IMR-90 (cell line): ENCODE results near the gene ALK. TPM values are rescaled to one million over a fixed set of nuclear protein-coding genes. Genes with fewer than 3 reads are reported as not detected.

ENCODE experiments used
- ATAC-seq: fragments of 200-7000 bp; cut with Tn5 transposase; 2 replicates; pipeline ENCODE4 v1.9.1; 2020; ENCODE audit warnings: low read depth, mild to moderate bottlenecking, moderate library complexity
- BruUV-seq: library from RNA; stranded (reverse); fragments of 400-500 nt; replicated peaks from 2 replicates; lab custom pipeline; 2021; lab: Mats Ljungman, UMichigan
- CTCF ChIA-PET: fragments of 300-600 bp; formaldehyde crosslinking; extraction: SDS; loops from one replicate; lab custom pipeline; 2021; ENCODE audit warnings: antibody characterized with exemption; lab: Yijun Ruan, JAX
- POLR2A ChIA-PET: fragments of 300-600 bp; sonication (Branson Sonifier 250); formaldehyde crosslinking; loops from one replicate; lab custom pipeline; 2022; ENCODE audit warnings: antibody characterized with exemption; ENCODE audit not compliant: unreplicated experiment; lab: Charles Lee
- DNase-seq: peaks from one replicate; pipeline ENCODE4 v3.0.0; 2013
- H2AFZ ChIP-seq: replicated peaks from 2 replicates; pipeline ENCODE3; 2013; ENCODE audit warnings: low read length, mild to moderate bottlenecking; ENCODE audit not compliant: poor library complexity
- H2AK5ac ChIP-seq: 2 replicates; pipeline ENCODE4 v1.6.1; 2013; ENCODE audit warnings: low read depth, low read length, inconsistent platforms
- H2AK9ac ChIP-seq: replicated peaks from 2 replicates; pipeline ENCODE3; 2013; ENCODE audit warnings: mild to moderate bottlenecking, low read depth, low read length, moderate library complexity; ENCODE audit not compliant: poor library complexity
- H2BK120ac ChIP-seq: 2 replicates; pipeline ENCODE4 v1.6.1; 2013; ENCODE audit warnings: low read depth, low read length, inconsistent platforms
- H2BK15ac ChIP-seq: 3 replicates; pipeline ENCODE4 v1.6.1; 2013; ENCODE audit warnings: low read depth, low read length, inconsistent platforms
- H2BK20ac ChIP-seq: 2 replicates; pipeline ENCODE4 v1.6.1; 2013; ENCODE audit warnings: low read depth, mild to moderate bottlenecking, inconsistent platforms, low read length, moderate library complexity
- H2BK5ac ChIP-seq: 2 replicates; pipeline ENCODE4 v1.6.1; 2013; ENCODE audit warnings: mild to moderate bottlenecking, low read depth, low read length, inconsistent platforms; ENCODE audit not compliant: poor library complexity, severe bottlenecking
- H3K14ac ChIP-seq: replicated peaks from 2 replicates; pipeline ENCODE4 v1.6.1; 2013; ENCODE audit warnings: low read depth, low read length, inconsistent platforms
- H3K18ac ChIP-seq: 2 replicates; pipeline ENCODE4 v1.6.1; 2013; ENCODE audit warnings: low read depth, low read length, control low read depth
- H3K23ac ChIP-seq: 2 replicates; pipeline ENCODE4 v1.6.1; 2013; ENCODE audit warnings: low read depth, low read length, inconsistent platforms
- H3K27ac ChIP-seq: 2 replicates; pipeline ENCODE4 v1.5.1; 2013; ENCODE audit warnings: mild to moderate bottlenecking, control low read depth, low read length; ENCODE audit not compliant: insufficient read depth
- H3K27me3 ChIP-seq: 2 replicates; pipeline ENCODE4 v1.6.1; 2013; ENCODE audit warnings: low read length; ENCODE audit not compliant: control insufficient read depth, insufficient read depth
- H3K36me3 ChIP-seq: 2 replicates; pipeline ENCODE4 v1.6.1; 2013; ENCODE audit warnings: low read length, mixed read lengths; ENCODE audit not compliant: control insufficient read depth, insufficient read depth
- H3K4ac ChIP-seq: 2 replicates; pipeline ENCODE4 v1.6.1; 2013; ENCODE audit warnings: low read depth, low read length, inconsistent platforms
- H3K4me1 ChIP-seq: 2 replicates; pipeline ENCODE4 v1.6.1; 2013; ENCODE audit warnings: low read length, mixed read lengths; ENCODE audit not compliant: control insufficient read depth, insufficient read depth
- H3K4me2 ChIP-seq: 2 replicates; pipeline ENCODE4 v1.6.1; 2013; ENCODE audit warnings: low read depth, mild to moderate bottlenecking, control low read depth, low read length, moderate library complexity
- H3K4me3 ChIP-seq: 2 replicates; pipeline ENCODE4 v1.5.1; 2013; ENCODE audit warnings: low read depth, mild to moderate bottlenecking, control low read depth, low read length, moderate library complexity; ENCODE audit not compliant: insufficient read depth
- H3K56ac ChIP-seq: 2 replicates; pipeline ENCODE4 v1.6.1; 2013; ENCODE audit warnings: low read length, inconsistent platforms; ENCODE audit not compliant: insufficient read depth; ENCODE audit errors: extremely low read depth
- H3K79me1 ChIP-seq, 2 experiments: 2 replicates each; pipeline ENCODE4 v1.6.1; 2013; ENCODE audit warnings: low read length in 2 of 2, inconsistent platforms in 1 of 2, low read depth in 1 of 2
- H3K9ac ChIP-seq: 2 replicates; pipeline ENCODE4 v1.6.1; 2013; ENCODE audit warnings: low read depth, low read length, control low read depth
- H3K9me1 ChIP-seq: 2 replicates; pipeline ENCODE4 v1.6.1; 2013; ENCODE audit warnings: low read length, inconsistent platforms; ENCODE audit not compliant: insufficient read depth
- H3K9me3 ChIP-seq: 2 replicates; pipeline ENCODE4 v1.6.1; 2013; ENCODE audit warnings: low read length; ENCODE audit not compliant: control insufficient read depth, insufficient read depth
- H4K20me1 ChIP-seq: 2 replicates; pipeline ENCODE4 v1.6.1; 2013; ENCODE audit warnings: low read length, inconsistent platforms; ENCODE audit not compliant: insufficient read depth
- H4K5ac ChIP-seq: 2 replicates; pipeline ENCODE4 v1.6.1; 2013; ENCODE audit warnings: mild to moderate bottlenecking, low read depth, low read length, control low read depth
- H4K8ac ChIP-seq, 2 experiments: 2 replicates each; pipeline ENCODE4 v1.6.1; 2013; ENCODE audit warnings: low read depth in 2 of 2, low read length in 2 of 2, control low read depth in 1 of 2, inconsistent platforms in 1 of 2
- H4K91ac ChIP-seq: 2 replicates; pipeline ENCODE4 v1.6.1; 2013; ENCODE audit warnings: low read depth, low read length, inconsistent platforms; ENCODE audit not compliant: insufficient read depth
- BHLHE40 ChIP-seq: fragments of 150-350 bp; IDR thresholded peaks from 2 replicates; pipeline ENCODE4 v1.6.1; 2016; ENCODE audit warnings: mild to moderate bottlenecking, low read depth, low read length
- CEBPB ChIP-seq: IDR thresholded peaks from 2 replicates; pipeline ENCODE4 v1.6.1; 2012; ENCODE audit warnings: low read depth, low read length, improper control_type of control experiment
- CTCF ChIP-seq: conservative IDR thresholded peaks from 2 replicates; pipeline ENCODE4 v1.5.1; 2012; ENCODE audit warnings: mild to moderate bottlenecking, low read depth, low read length, improper control_type of control experiment
- MAFK ChIP-seq: IDR thresholded peaks from 2 replicates; pipeline ENCODE4 v1.6.1; 2012; ENCODE audit warnings: low read depth, low read length, improper control_type of control experiment
- MAZ ChIP-seq: IDR thresholded peaks from 2 replicates; pipeline ENCODE4 v1.6.1; 2012; ENCODE audit warnings: low read depth, mild to moderate bottlenecking, low read length, improper control_type of control experiment, moderate library complexity, borderline replicate concordance
- MXI1 ChIP-seq: IDR thresholded peaks from 2 replicates; pipeline ENCODE4 v1.6.1; 2012; ENCODE audit warnings: low read depth, mild to moderate bottlenecking, low read length, moderate library complexity, borderline replicate concordance
- NFE2L2 ChIP-seq: fragments of 150-350 bp; IDR thresholded peaks from 2 replicates; pipeline ENCODE4 v1.6.1; 2016; ENCODE audit warnings: low read depth, mild to moderate bottlenecking, low read length
- POLR2A ChIP-seq: IDR thresholded peaks from 2 replicates; pipeline ENCODE4 v1.6.1; 2012; ENCODE audit warnings: mild to moderate bottlenecking, low read depth, low read length
- RAD21 ChIP-seq: IDR thresholded peaks from 2 replicates; pipeline ENCODE4 v1.6.1; 2012; ENCODE audit warnings: low read length, improper control_type of control experiment
- RFX5 ChIP-seq: IDR thresholded peaks from 2 replicates; pipeline ENCODE4 v1.8.0; 2012; ENCODE audit warnings: low read depth, mild to moderate bottlenecking, low read length, moderate library complexity
- SMC3 ChIP-seq: fragments of 150-350 bp; IDR thresholded peaks from 2 replicates; pipeline ENCODE4 v1.6.1; 2016; ENCODE audit warnings: low read depth, mild to moderate bottlenecking, antibody characterized with exemption, low read length, moderate library complexity
- WGBS, 2 experiments: methylation state at CpG; one replicate each; pipeline versions ENCODE4 v1.1.5 to v1.1.7; 2013; ENCODE audit warnings: missing lambda C conversion rate in 2 of 2; ENCODE audit not compliant: insufficient read length in 1 of 2; ENCODE audit errors: extremely low coverage in 2 of 2; 5-methylcytosine and 5-hydroxymethylcytosine counted together
- dilution Hi-C: fragments of 300-500 bp; cut with HindIII; formaldehyde crosslinking; loops from one replicate; pipeline ENCODE4 v1.14.3; 2018; ENCODE audit warnings: low sequenced_read_pairs; ENCODE audit not compliant: unreplicated experiment
- in situ Hi-C: fragments of 300-500 bp; cut with MboI; formaldehyde crosslinking; loops from 3 replicates; pipeline ENCODE4 v1.14.3; 2019; ENCODE audit warnings: low sequenced_read_pairs, inconsistent platforms, mixed read lengths
- intact Hi-C: fragments of 100-400 bp; cut with micrococcal nuclease; formaldehyde crosslinking; loops from 2 replicates; pipeline ENCODE4 v1.10.0; 2022
- polyA plus RNA-seq, 3 experiments: library from polyadenylated mRNA; depleted of rRNA; stranded (reverse); fragments of >200 nt; gene quantifications; 2 replicates each; pipeline ENCODE4 v1.2.3, GENCODE V29; 2012; ENCODE audit warnings: low replicate concordance in 1 of 3
- total RNA-seq: library from RNA; depleted of rRNA; stranded (reverse); fragments of >200 nt; gene quantifications from 2 replicates; pipeline ENCODE4 v1.2.3, GENCODE V29; 2012

The ALK gene
- total and polyA plus RNA-seq, 2 of the 4 experiments (the other 2 are of a cell fraction) = not detected

DNA sequence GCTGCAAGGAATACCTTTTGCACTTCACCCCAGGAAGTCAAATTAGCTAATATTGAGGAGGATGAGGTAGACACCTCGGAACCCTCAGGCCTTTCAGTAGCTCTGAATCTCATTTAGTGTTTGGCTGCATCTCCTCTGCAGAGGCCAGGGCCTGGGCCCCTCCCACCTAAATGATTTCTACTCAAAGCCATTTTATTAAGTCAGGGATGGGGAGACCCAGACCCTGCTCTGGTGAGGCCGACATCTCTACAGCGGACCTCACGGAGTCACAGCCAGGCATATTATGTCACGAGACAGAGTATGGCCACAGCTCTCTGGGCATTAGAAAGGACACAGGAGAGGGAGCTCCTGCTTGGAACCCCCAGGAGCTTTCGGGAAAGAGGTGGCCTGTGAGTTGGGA, 305.5 kb downstream of the ALK start:
- Histone ChIP-seq H3K36me3 (no peaks in the 10 kb centered on the region), H3K9me1 (no peaks in the 10 kb centered on the region), H3K27ac (no peak overlapping the region), H4K5ac (no peak overlapping the region), H3K79me1 (no peaks in the 10 kb centered on the region), H2BK20ac (no peak overlapping the region), H4K91ac (no peak overlapping the region), H3K9me3 (no peaks in the 10 kb centered on the region), H3K4me3 (no peak overlapping the region), H3K4ac (no peak overlapping the region), H3K9ac (no peak overlapping the region), H2BK120ac (no peak overlapping the region), H2BK5ac (no peak overlapping the region), H2AK5ac (no peak overlapping the region), H2AFZ (no peak overlapping the region), H3K4me2 (no peak overlapping the region), H3K4me1 (peaks cover 2% of the 10 kb centered on the region; the same call in 1 of the 2 replicates), H3K18ac (no peak overlapping the region), H3K56ac (no peak overlapping the region), H2BK15ac (no peak overlapping the region), H3K14ac (no peak overlapping the region), H2AK9ac (peak overlapping the region; percentile 39), H4K20me1 (no peaks in the 10 kb centered on the region), H4K8ac (no peak overlapping the region), H3K23ac (no peak overlapping the region), H3K27me3 (no peaks in the 10 kb centered on the region)
- dilution Hi-C loops = no loop called here
- in situ Hi-C loops = no loop called here
- BruUV-seq = no TSS peak
- POLR2A ChIA-PET = no interaction called here
- TF ChIP-seq MAFK (no peak), MXI1 (no peak), RAD21 (no peak), CTCF (no peak), POLR2A (no peak), MAZ (no peak), BHLHE40 (no peak), CEBPB (no peak), SMC3 (no peak), RFX5 (no peak), NFE2L2 (no peak)
- intact Hi-C loops = no loop called here
- DNase-seq (no peak), ATAC-seq (no peak)
- 70% methylated on average over 2 of the region's 6 CpGs; no CpG with 5 or more reads in 1 of the 2 experiments for WGBS, 2 experiments
- CTCF ChIA-PET = no interaction called here
